ENCODE data around the gene SETMAR.
"Not testable (repeated sequence)": the region's sequence is repeated elsewhere in the genome, so short reads cannot be mapped to it uniquely, and the experiment has no call there.

GRCh38 chr3:4305210-4305609 is 2.0 kb downstream of the SETMAR start:
- TF ChIP-seq CTCF (IDR thresholded peaks at IDR 0.05; ENCODE audit: low read depth, low read length); EZH2phosphoT487 (IDR thresholded peaks at IDR 0.05; ENCODE audit: low read depth): not testable (repeated sequence)
